ENCODE results near the gene FIGLA.

DNA sequence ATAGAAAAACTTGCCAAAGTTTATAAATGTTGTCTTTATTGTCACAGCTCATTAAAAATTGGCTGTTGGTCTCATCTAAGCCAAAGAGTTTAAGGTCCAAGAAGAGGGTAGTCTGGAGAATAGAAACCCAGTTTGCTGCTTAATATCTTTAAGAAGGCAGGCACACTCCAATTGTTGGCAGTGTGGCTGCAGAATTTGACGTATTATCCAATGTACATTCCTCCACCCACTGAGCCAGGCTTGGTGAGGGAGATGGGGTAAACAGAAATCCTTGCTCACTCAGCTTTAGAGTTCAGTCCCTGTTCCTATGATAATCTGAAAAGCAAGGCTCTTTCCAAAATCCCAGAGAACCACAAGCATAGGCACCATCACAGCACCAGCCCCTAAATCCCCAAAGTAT is 11.8 kb downstream of the FIGLA start:
- TF ChIP-seq EZH2 (IDR thresholded peaks at IDR 0.05; ENCODE audit: borderline replicate concordance, insufficient read depth, low read depth, low read length, poor library complexity, severe bottlenecking) = no peak
- TF ChIP-seq, protein P1, sequence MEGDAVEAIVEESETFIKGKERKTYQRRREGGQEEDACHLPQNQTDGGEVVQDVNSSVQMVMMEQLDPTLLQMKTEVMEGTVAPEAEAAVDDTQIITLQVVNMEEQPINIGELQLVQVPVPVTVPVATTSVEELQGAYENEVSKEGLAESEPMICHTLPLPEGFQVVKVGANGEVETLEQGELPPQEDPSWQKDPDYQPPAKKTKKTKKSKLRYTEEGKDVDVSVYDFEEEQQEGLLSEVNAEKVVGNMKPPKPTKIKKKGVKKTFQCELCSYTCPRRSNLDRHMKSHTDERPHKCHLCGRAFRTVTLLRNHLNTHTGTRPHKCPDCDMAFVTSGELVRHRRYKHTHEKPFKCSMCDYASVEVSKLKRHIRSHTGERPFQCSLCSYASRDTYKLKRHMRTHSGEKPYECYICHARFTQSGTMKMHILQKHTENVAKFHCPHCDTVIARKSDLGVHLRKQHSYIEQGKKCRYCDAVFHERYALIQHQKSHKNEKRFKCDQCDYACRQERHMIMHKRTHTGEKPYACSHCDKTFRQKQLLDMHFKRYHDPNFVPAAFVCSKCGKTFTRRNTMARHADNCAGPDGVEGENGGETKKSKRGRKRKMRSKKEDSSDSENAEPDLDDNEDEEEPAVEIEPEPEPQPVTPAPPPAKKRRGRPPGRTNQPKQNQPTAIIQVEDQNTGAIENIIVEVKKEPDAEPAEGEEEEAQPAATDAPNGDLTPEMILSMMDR (IDR thresholded peaks at IDR 0.05) = no peak

All from B cell (primary cell).